GM21447 (cell line): ENCODE measurements around the gene ZNF260.
"Not testable (repeated sequence)": the region's sequence is repeated elsewhere in the genome, so short reads cannot be mapped to it uniquely, and the experiment has no call there.

Experiments
- ATAC-seq: cut with Tn5 transposase; IDR thresholded peaks from one replicate; pipeline ENCODE4 v1.9.1; 2021; ENCODE audit not compliant: unreplicated experiment

The ZNF260 gene

DNA sequence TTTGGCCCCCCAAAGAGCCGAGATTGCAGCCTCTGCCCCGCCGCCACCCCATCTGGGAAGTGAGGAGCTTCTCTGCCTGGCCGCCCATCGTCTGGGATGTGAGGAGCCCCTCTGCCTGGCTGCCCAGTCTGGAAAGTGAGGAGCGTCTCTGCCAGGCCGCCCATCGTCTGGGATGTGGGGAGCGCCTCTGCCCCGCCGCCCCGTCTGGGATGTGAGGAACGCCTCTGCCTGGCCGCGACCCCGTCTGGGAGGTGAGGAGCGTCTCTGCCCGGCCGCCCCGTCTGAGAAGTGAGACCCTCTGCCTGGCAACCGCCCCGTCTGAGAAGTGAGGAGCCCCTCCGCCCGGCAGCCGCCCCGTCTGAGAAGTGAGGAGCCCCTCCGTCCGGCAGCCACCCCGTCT is 37.2 kb downstream of the ZNF260 start:
- ATAC-seq: not testable (repeated sequence)

DNA sequence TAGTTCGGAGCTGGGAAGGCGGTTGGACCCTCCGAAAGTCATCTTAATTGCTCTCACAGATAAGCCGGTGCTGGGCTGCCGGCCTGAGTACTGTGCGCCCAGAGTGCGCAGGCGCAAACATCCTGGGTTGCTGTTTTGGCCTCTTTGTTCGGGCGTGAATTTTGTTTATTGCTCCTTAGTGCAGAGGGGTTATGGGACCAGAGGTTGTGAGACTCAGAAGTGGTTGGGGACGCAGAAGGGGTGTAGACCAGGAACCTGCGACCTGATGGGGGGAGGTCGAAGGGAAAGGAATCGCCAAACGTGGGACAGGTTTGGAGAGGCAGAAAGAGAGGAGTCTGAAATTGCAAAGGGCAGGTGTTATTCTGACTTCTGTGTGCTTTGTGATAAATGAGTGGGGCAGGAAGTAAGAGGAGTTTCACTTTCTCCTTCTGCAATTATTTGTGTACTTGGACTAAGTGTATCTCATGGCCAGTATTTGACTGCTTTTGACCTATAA is 38.1 kb downstream of the ZNF260 start:
- peak; percentile 42 for ATAC-seq

DNA sequence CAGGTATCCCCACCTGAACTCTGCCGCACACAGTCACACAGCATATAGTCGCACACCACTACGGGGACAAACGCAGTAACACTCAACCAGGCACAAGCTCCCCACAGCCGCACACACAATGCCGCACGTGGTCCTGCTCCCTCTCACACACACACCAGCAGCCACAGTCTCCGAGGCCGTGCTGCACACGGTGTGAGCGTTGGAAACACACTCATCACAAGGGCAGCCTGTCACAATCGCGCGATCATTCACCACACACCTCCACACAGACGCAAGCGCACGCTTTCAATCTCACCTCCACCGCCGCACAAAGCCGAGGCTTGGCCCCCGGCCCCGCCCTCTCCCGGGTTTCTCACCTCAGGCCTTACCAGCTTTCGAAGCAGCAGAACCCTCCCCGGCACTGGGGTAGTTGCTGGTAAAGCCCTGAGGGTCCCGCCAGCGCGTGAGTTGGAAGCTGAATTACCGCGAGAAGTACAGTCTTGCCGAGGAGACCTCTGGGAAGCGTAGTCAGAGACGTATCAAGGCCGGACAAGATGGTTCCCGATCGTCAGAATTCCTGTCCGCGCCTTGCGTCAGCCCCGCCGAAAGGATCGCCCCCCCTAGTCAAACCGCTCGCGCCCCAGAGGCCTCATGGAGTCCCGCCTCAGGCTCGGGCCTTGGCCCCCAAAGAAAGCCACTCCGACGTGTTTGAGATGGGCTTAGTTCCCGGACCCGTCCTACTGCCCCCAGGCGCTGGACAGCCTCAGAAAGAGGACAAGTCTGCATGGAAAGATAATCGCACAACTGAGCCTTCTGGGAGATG is 38.8 kb downstream of the ZNF260 start, which contains the start of gene ZNF566:
Gene ZNF566, minus strand, starts transcription at position 444 of the 802 bp plus-strand sequence. CDS start 13,004 bp downstream, outside the sequence.
- ATAC-seq: peak; percentile 94

DNA sequence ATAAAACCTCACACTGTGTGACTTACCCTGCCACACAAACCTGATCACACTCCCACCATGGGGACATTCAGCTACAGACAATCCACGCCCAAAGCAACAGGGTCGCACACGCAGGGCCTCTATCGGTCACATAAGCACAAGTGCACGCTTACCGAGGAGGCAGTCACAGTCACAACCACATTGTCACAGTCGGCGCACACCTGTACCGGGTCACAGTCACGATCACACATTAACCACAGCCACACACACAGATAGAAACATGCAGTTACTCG is 39.3 kb downstream of the ZNF260 start:
- peak; percentile 5 for ATAC-seq

DNA sequence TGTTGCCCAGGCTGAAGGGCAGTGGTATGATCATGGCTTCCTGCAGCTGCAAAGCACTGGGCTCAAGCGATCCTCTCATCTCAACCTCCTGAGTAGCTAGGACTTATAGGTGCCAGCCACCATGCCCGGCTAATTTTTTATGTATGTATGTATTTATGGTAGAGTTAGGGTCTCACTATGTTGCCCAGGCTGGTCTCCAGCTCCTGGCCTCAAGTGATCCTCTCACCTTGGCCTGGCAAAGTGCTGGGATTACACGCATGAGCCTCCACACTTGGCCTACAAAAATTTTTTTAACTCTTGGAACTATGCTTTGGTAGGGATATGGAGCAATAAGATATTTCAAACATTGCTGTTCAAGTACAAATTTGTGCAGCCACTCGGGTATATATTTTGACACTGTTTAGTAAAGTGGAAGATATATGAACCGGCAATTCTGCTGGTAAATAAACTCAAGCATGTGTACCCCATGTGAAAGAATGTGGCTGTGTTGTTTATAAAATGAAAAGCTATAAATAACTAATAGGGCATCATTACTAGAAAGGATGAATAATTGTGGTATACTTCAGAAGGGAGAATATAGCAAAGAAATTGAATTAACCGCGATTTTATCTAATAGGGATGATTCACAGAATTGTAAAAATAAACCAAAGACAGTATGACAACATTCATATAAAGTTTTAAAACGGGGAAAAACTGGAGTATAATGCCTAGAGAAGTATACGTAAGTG is 39.8 kb downstream of the ZNF260 start:
- no peak for ATAC-seq

DNA sequence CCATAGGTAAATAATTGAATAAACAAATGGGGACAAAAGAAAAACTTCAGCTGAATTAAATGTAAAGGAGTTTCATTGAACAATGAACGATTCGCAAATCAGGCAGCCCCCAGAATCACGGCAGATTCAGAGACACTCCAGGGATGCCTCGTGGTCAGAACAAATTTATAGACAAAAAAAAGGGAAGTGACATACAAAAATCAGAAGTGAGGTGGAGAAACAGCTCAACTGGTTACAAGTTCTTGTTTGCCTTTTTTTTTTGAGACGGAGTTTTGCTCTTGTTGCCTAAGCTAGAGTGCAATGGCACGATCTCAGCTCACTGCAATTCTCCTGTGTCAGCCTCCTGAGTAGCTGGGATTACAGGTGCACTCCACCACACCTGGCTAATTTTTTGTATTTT is 44.4 kb downstream of the ZNF260 start:
- ATAC-seq: no peak

DNA sequence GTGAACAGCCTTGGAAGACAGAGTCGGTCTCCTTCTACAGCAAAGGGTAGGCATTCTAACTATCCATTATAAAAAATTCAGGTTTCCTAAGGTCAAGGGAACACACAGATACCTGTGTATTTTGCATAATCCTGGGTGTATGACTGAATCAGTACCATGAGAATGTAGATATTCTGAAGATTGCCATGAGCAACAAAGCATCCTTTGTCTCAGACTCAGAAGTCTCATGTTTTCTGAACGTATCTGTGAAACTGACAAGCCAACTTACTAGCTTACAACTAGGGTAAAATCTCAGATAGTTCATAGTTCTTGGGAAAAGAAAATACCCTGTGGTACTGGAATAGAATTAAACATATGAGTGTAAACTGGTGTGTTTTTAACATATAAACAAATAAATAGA is 45.2 kb downstream of the ZNF260 start:
- no peak for ATAC-seq
